Ovary (tissue), 9 donors: Measurements from ENCODE around the gene POU6F2. TPM values are rescaled to one million over a fixed set of nuclear protein-coding genes. Genes with fewer than 3 reads are reported as not detected.

ENCODE experiments used
- DNase-seq, 5 donors: peaks; one replicate each; pipeline ENCODE4 v3.0.0-alpha.2; 2019 to 2020
- H3K27ac ChIP-seq, 2 donors: fragments of 200-600 bp; one replicate each; pipeline versions ENCODE4 v1.5.1 to v1.8.0; 2019 to 2022
- H3K27me3 ChIP-seq: fragments of 200-600 bp; one replicate; pipeline ENCODE4 v1.8.0; 2022
- H3K36me3 ChIP-seq: fragments of 200-600 bp; sonication (generic); one replicate; pipeline ENCODE4 v1.5.1; 2019
- H3K4me1 ChIP-seq: one replicate; pipeline ENCODE4 v1.8.1; 2013; ENCODE audit warnings: mild to moderate bottlenecking, moderate library complexity; ENCODE audit not compliant: insufficient read depth
- H3K4me3 ChIP-seq: fragments of 200-600 bp; sonication (generic); one replicate; pipeline ENCODE4 v1.5.1; 2017
- H3K9me3 ChIP-seq, 2 donors: fragments of 200-600 bp in 1 of 2; sonication (generic) in 1 of 2; one replicate each; pipeline versions ENCODE4 v1.5.1 to v1.8.1; 2013 to 2019; ENCODE audit warnings: mild to moderate bottlenecking in 1 of 2, moderate library complexity in 1 of 2
- CTCF ChIP-seq, 3 donors: fragments of 450-650 bp in 2 of 3; fragments of 200-600 bp in 1 of 3; IDR thresholded peaks; one replicate each; pipeline versions ENCODE4 v1.5.1 to v1.8.0; 2016 to 2022; ENCODE audit warnings: antibody characterized with exemption in 3 of 3, mild to moderate bottlenecking in 1 of 3
- EP300 ChIP-seq: sonication (generic); formaldehyde crosslinking; IDR thresholded peaks from one replicate; pipeline ENCODE4 v1.6.1; 2017; ENCODE audit warnings: antibody characterized with exemption
- POLR2A ChIP-seq: fragments of 450-650 bp; IDR thresholded peaks from one replicate; pipeline ENCODE4 v1.6.1; 2017; ENCODE audit warnings: antibody characterized with exemption, mild to moderate bottlenecking, moderate library complexity
- WGBS, 3 donors: extraction: QIAGEN DNeasy Blood & Tissue Kit in 1 of 3; methylation state at CpG; one replicate each; pipeline versions ENCODE4 v1.1.5 to v1.1.7; 2013 to 2017; 5-methylcytosine and 5-hydroxymethylcytosine counted together
- intact Hi-C, 4 donors: fragments of 100-400 bp; cut with DNase I; formaldehyde crosslinking; loops; one replicate each; pipeline versions ENCODE4 v1.11.0 to v1.15.1; 2022 to 2023
- polyA plus RNA-seq, 2 donors: library from polyadenylated mRNA; stranded (reverse); fragments of 200-250 nt in 1 of 2; fragments of 350-450 nt in 1 of 2; fragmentation: Illumina TruSeq in 1 of 2; extraction: RNeasy Lipid Tissue Mini Kit (QIAGEN cat#74804) in 1 of 2; gene quantifications; one replicate each; pipeline ENCODE4 v1.2.3, GENCODE V29; 2013 to 2014
- total RNA-seq, 7 donors: library from RNA; depleted of rRNA in 2 of 7; stranded (reverse); fragments of >200 nt in 2 of 7; fragmentation: NEBNext Ultra II Directional in 3 of 7; extraction: Animal tissue kit (Norgen Biotek cat#: 25700) in 3 of 7; gene quantifications; one replicate each; pipeline versions ENCODE4 v1.1.0 to v1.2.4, GENCODE V29; 2016 to 2023
- donor health status: DM: no; HTN: no; CAD: no; lungs with moderate emphysema.
- donor health status: DM: no; HTN: no; CAD: no.
- donor health status: Bipolar disorder and iron deficiency.
- donor health status: DM: yes; HTN: yes; CAD: no.
- donor health status: DM: no; HTN: no; CAD: no.
- donor health status: DM: yes; HTN: yes; CAD: no.

Gene POU6F2
- total and polyA plus RNA-seq, 9 donors = 0.17 to 2.0 (median 0.61) TPM

- no peaks in the 10 kb centered on the region for H3K27me3 ChIP-seq
- no peaks in the 10 kb centered on the region for H3K9me3 ChIP-seq
- no peak overlapping the region for H3K27ac ChIP-seq
- H3K4me1 ChIP-seq = no peaks in the 10 kb centered on the region
- H3K36me3 ChIP-seq = no peaks in the 10 kb centered on the region
- no peak for TF ChIP-seq POLR2A
- TF ChIP-seq CTCF (IDR thresholded peaks at IDR 0.05) = no peak
- TF ChIP-seq EP300 = no peak
- H3K4me3 ChIP-seq = no peak overlapping the region
- no peak for DNase-seq
- WGBS, 3 donors = 42 to 49% (median 46%) methylated on average over 3 of the region's 3 CpGs
- intact Hi-C loops = no loop called here
Measured at GRCh38 chr7:39504963-39505362, 527.3 kb downstream of the POU6F2 start.

GRCh38 chr7:39507866-39508551, 530.3 kb downstream of the POU6F2 start:
- H3K4me1 ChIP-seq = no peaks in the 10 kb centered on the region
- no peak overlapping the region for H3K27ac ChIP-seq
- no peaks in the 10 kb centered on the region for H3K9me3 ChIP-seq
- no peaks in the 10 kb centered on the region for H3K27me3 ChIP-seq
- WGBS, 3 donors = 80 to 91% (median 84%) methylated on average over 8 of the region's 8 CpGs
- H3K4me3 ChIP-seq = no peak overlapping the region
- TF ChIP-seq CTCF (IDR thresholded peaks at IDR 0.05) = no peak
- TF ChIP-seq POLR2A = no peak
- TF ChIP-seq EP300 = no peak
- H3K36me3 ChIP-seq = no peaks in the 10 kb centered on the region
- intact Hi-C loops = no loop called here
- DNase-seq = no peak

GRCh38 chr7:39509436-39509835, 531.7 kb downstream of the POU6F2 start:
- no peak overlapping the region for H3K27ac ChIP-seq
- no peaks in the 10 kb centered on the region for H3K36me3 ChIP-seq
- WGBS, 3 donors = 57 to 64% (median 61%) methylated on average over 4 of the region's 4 CpGs
- no peak overlapping the region for H3K4me3 ChIP-seq
- TF ChIP-seq CTCF (IDR thresholded peaks at IDR 0.05) = no peak
- intact Hi-C loops = no loop called here
- no peaks in the 10 kb centered on the region for H3K27me3 ChIP-seq
- H3K4me1 ChIP-seq = no peaks in the 10 kb centered on the region
- DNase-seq = no peak
- H3K9me3 ChIP-seq = no peaks in the 10 kb centered on the region

GRCh38 chr7:39509912-39510311, 532.2 kb downstream of the POU6F2 start:
- Histone ChIP-seq H3K4me3 (no peak overlapping the region), H3K27ac (no peak overlapping the region), H3K4me1 (no peaks in the 10 kb centered on the region), H3K36me3 (no peaks in the 10 kb centered on the region), H3K27me3 (no peaks in the 10 kb centered on the region), H3K9me3 (no peaks in the 10 kb centered on the region)
- DNase-seq = no peak
- intact Hi-C loops = loop anchor here in 1 of 4 donors (10.0 kb wide), 1 partner anchor 715 kb away; no protein-coding TSS in a partner anchor
- 75 to 78% (median 76%) methylated on average over 2 of the region's 2 CpGs for WGBS, 3 donors
- TF ChIP-seq CTCF (IDR thresholded peaks at IDR 0.05) = no peak
- no peak for TF ChIP-seq POLR2A
- TF ChIP-seq EP300 = no peak
